MM.1S (cell line): ENCODE data around the gene EN1.

ENCODE experiments used
- DNase-seq: peaks from one replicate; pipeline ENCODE4 v3.0.0-alpha.2; 2015
- H2AFZ ChIP-seq: fragments of 300-600 bp; sonication (generic); 2 replicates; pipeline ENCODE4 v1.6.0; 2016; ENCODE audit warnings: antibody characterized with exemption, low read length
- H3F3A ChIP-seq: fragments of 300-600 bp; sonication (generic); 2 replicates; pipeline ENCODE4 v1.6.1; 2016; ENCODE audit warnings: mild to moderate bottlenecking, antibody characterized with exemption, low read length, moderate library complexity, mixed read lengths; ENCODE audit not compliant: insufficient read depth
- H3K27ac ChIP-seq: fragments of 300-600 bp; sonication (generic); 2 replicates; pipeline ENCODE4 v1.5.1; 2016; ENCODE audit warnings: mild to moderate bottlenecking, low read length
- H3K27me3 ChIP-seq: fragments of 300-600 bp; sonication (generic); replicated peaks from 2 replicates; pipeline ENCODE4 v1.6.0; 2016; ENCODE audit warnings: low read length; ENCODE audit not compliant: insufficient read depth
- H3K36me3 ChIP-seq: fragments of 300-600 bp; sonication (generic); replicated peaks from 2 replicates; pipeline ENCODE4 v1.6.1; 2016; ENCODE audit warnings: mild to moderate bottlenecking, low read length, mixed read lengths; ENCODE audit not compliant: insufficient read depth
- H3K4me1 ChIP-seq: fragments of 300-600 bp; sonication (generic); 2 replicates; pipeline ENCODE4 v1.6.1; 2016; ENCODE audit warnings: low read length, mixed read lengths
- H3K4me2 ChIP-seq: fragments of 300-600 bp; sonication (generic); 2 replicates; pipeline ENCODE4 v1.6.0; 2016; ENCODE audit warnings: low read depth, low read length
- H3K4me3 ChIP-seq: fragments of 300-600 bp; sonication (generic); 2 replicates; pipeline ENCODE4 v1.5.1; 2016; ENCODE audit warnings: low read length, mixed read lengths
- H3K79me2 ChIP-seq: fragments of 300-600 bp; sonication (generic); 2 replicates; pipeline ENCODE4 v1.6.1; 2016; ENCODE audit warnings: mixed run types, low read length, mixed read lengths
- H3K9ac ChIP-seq: fragments of 300-600 bp; sonication (generic); 2 replicates; pipeline ENCODE4 v1.6.1; 2016; ENCODE audit warnings: low read length, mixed read lengths
- H3K9me2 ChIP-seq: fragments of 300-600 bp; sonication (generic); replicated peaks from 2 replicates; pipeline ENCODE4 v1.6.1; 2016; ENCODE audit warnings: mild to moderate bottlenecking, low read length, mixed read lengths; ENCODE audit not compliant: insufficient read depth
- H3K9me3 ChIP-seq: fragments of 300-600 bp; sonication (generic); replicated peaks from 2 replicates; pipeline ENCODE4 v1.6.1; 2016; ENCODE audit warnings: mild to moderate bottlenecking, low read length, mixed read lengths; ENCODE audit not compliant: insufficient read depth
- H4K20me1 ChIP-seq: fragments of 300-600 bp; sonication (generic); 2 replicates; pipeline ENCODE4 v1.6.1; 2016; ENCODE audit warnings: mild to moderate bottlenecking, low read length, moderate library complexity, mixed read lengths; ENCODE audit not compliant: insufficient read depth
- CTCF ChIP-seq: fragments of 300-600 bp; sonication (generic); IDR thresholded peaks from 2 replicates; pipeline ENCODE4 v1.5.1; 2016; ENCODE audit warnings: antibody characterized with exemption, low read length, mixed read lengths
- EZH2 ChIP-seq: fragments of 300-600 bp; sonication (generic); optimal IDR thresholded peaks from 2 replicates; pipeline ENCODE3; 2017; ENCODE audit warnings: low read depth, mild to moderate bottlenecking, antibody characterized with exemption, low read length, mixed read lengths
- EZH2phosphoT487 ChIP-seq: fragments of 300-600 bp; sonication (generic); IDR thresholded peaks from 2 replicates; pipeline ENCODE4 v1.6.1; 2018; ENCODE audit warnings: antibody characterized with exemption, low read length

Gene EN1

GRCh38 chr2:118812552-118812951 is 34.9 kb downstream of the EN1 start:
- H3K27ac ChIP-seq, result no peak overlapping the region
- TF ChIP-seq CTCF (no peak), EZH2 (no peak), EZH2phosphoT487 (no peak)
- no peak for DNase-seq
- no peaks in the 10 kb centered on the region for H3K79me2 ChIP-seq
- no peak overlapping the region for H3K9ac ChIP-seq
- H3K9me2 ChIP-seq, result no peaks in the 10 kb centered on the region
- no peaks in the 10 kb centered on the region for H3K27me3 ChIP-seq
- H2AFZ ChIP-seq, result no peak overlapping the region
- no peaks in the 10 kb centered on the region for H3K4me1 ChIP-seq
- no peak overlapping the region for H3K4me2 ChIP-seq
- no peaks in the 10 kb centered on the region for H3K9me3 ChIP-seq
- no peaks in the 10 kb centered on the region for H3K36me3 ChIP-seq
- no peak overlapping the region for H3K4me3 ChIP-seq
- no peaks in the 10 kb centered on the region for H4K20me1 ChIP-seq
- no peaks in the 10 kb centered on the region for H3F3A ChIP-seq

GRCh38 chr2:118811514-118812115 is 35.8 kb downstream of the EN1 start:
- H3K79me2 ChIP-seq, result no peaks in the 10 kb centered on the region
- H3K9me2 ChIP-seq, result no peaks in the 10 kb centered on the region
- no peaks in the 10 kb centered on the region for H4K20me1 ChIP-seq
- no peak overlapping the region for H3K4me2 ChIP-seq
- H3K27ac ChIP-seq, result no peak overlapping the region
- no peak overlapping the region for H3K4me3 ChIP-seq
- DNase-seq, result no peak
- no peaks in the 10 kb centered on the region for H3K9me3 ChIP-seq
- H3K27me3 ChIP-seq, result no peaks in the 10 kb centered on the region
- TF ChIP-seq CTCF (no peak), EZH2phosphoT487 (no peak), EZH2 (no peak)
- H3F3A ChIP-seq, result no peaks in the 10 kb centered on the region
- H2AFZ ChIP-seq, result no peak overlapping the region
- H3K4me1 ChIP-seq, result no peaks in the 10 kb centered on the region
- H3K9ac ChIP-seq, result no peak overlapping the region
- H3K36me3 ChIP-seq, result no peaks in the 10 kb centered on the region

- Histone ChIP-seq H3K9me3 (no peaks in the 10 kb centered on the region), H3K9ac (no peak overlapping the region), H3K4me1 (no peaks in the 10 kb centered on the region)
These were observed 36.7 kb downstream of the EN1 start for GRCh38 chr2:118810766-118811165.

More at GRCh38 chr2:118810766-118811165, 36.7 kb downstream of the EN1 start:
- H3K36me3 ChIP-seq, result no peaks in the 10 kb centered on the region
- no peak overlapping the region for H2AFZ ChIP-seq
- no peaks in the 10 kb centered on the region for H3K79me2 ChIP-seq
- no peak overlapping the region for H3K4me3 ChIP-seq
- H3K4me2 ChIP-seq, result no peak overlapping the region
- H3K27me3 ChIP-seq, result no peaks in the 10 kb centered on the region
- no peaks in the 10 kb centered on the region for H3K9me2 ChIP-seq
- H4K20me1 ChIP-seq, result no peaks in the 10 kb centered on the region
- no peaks in the 10 kb centered on the region for H3F3A ChIP-seq
- no peak overlapping the region for H3K27ac ChIP-seq
- no peak for DNase-seq
- TF ChIP-seq CTCF (no peak), EZH2 (no peak), EZH2phosphoT487 (no peak)
